Testis (tissue), 3 donors: ENCODE results near the gene RBM28. TPM values are rescaled to one million over a fixed set of nuclear protein-coding genes. Genes with fewer than 3 reads are reported as not detected.

Source experiments
- DNase-seq: peaks from one replicate; pipeline ENCODE4 v3.0.0-alpha.2; 2019
- H3K27ac ChIP-seq, 2 donors: fragments of 200-600 bp; sonication (generic); one replicate each; pipeline ENCODE4 v1.5.1; 2019
- H3K27me3 ChIP-seq: fragments of 200-600 bp; sonication (generic); one replicate; pipeline ENCODE4 v1.5.1; 2019
- H3K36me3 ChIP-seq: fragments of 200-600 bp; sonication (generic); one replicate; pipeline ENCODE4 v1.5.1; 2017; ENCODE audit warnings: low read depth; ENCODE audit errors: missing control alignments
- H3K4me1 ChIP-seq: fragments of 200-600 bp; sonication (generic); one replicate; pipeline ENCODE4 v1.5.1; 2019
- H3K4me3 ChIP-seq, 2 donors: fragments of 200-600 bp; sonication (generic); one replicate each; pipeline ENCODE4 v1.5.1; 2017 to 2019
- H3K9me3 ChIP-seq: fragments of 200-600 bp; sonication (generic); one replicate; pipeline ENCODE4 v1.5.1; 2017
- POLR2A ChIP-seq: fragments of 450-650 bp; IDR thresholded peaks from one replicate; pipeline ENCODE4 v1.6.1; 2017; ENCODE audit warnings: antibody characterized with exemption, mild to moderate bottlenecking, moderate library complexity
- WGBS, 2 donors: methylation state at CpG; one replicate each; pipeline ENCODE4 v1.1.5; 2018; 5-methylcytosine and 5-hydroxymethylcytosine counted together
- intact Hi-C: fragments of 100-400 bp; cut with DNase I; formaldehyde crosslinking; loops from one replicate; pipeline ENCODE4 v1.15.1; 2023; ENCODE audit warnings: low total_unique reads
- polyA plus RNA-seq: library from polyadenylated mRNA; stranded (reverse); fragments of 350-450 nt; fragmentation: Illumina TruSeq; extraction: RNeasy Lipid Tissue Mini Kit (QIAGEN cat#74804); gene quantifications from one replicate; pipeline ENCODE4 v1.2.3, GENCODE V29; 2014; ENCODE audit warnings: low read depth, low replicate concordance; ENCODE audit not compliant: insufficient read depth
- total RNA-seq, 2 donors: library from RNA; depleted of rRNA; stranded (reverse); fragments of >200 nt; gene quantifications; one replicate each; pipeline ENCODE4 v1.2.3, GENCODE V29; 2016
- TF ChIP-seq, protein P1 (sequence below), 3 experiments: fragments of 450-650 bp in 2 of 3; fragments of 200-600 bp in 1 of 3; sonication (generic) in 1 of 3; IDR thresholded peaks; one replicate each; pipeline ENCODE4 v1.5.1; 2016 to 2019; ENCODE audit warnings: antibody characterized with exemption in 3 of 3, mild to moderate bottlenecking in 2 of 3, moderate library complexity in 1 of 3

Gene RBM28
- total and polyA plus RNA-seq, 3 donors from 2014 or later: 25.7 to 58.3 (median 54.5) TPM

DNA sequence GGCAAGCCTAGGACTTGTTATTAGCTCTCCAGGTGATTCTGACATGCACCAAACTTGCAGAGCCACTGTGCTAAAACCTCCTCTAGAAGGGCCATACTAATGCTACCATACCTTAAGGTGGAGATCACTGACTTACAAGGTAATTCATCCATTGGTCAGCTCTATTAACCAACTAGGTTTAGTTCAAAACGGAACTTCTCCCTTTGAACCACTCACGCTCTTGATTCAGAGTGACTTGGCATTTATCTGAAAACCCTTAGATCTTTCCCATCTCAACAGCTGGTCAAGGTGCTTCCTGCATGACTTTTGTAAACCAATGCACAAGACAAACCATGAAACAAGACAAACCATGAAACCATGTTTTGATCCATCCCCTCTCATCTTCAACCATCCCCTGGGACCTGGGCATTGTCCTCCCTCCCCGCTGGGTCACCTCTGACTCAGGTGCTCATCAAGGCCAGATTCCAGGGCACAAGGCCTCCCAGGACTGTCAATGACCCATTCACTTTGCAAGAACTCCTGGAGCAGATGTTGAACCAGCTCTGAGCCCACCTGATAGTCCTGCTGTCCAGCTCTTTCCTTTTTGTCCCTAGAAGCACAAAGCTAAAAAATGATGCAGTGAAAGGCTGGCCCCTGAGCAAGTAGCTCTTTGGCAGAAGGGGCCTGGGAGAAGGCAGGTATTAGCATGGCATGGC, 47.3 kb upstream of the RBM28 start:
- WGBS, 2 donors: 92 to 94% methylated on average over 3 of the region's 3 CpGs
- no peak for DNase-seq
- no peaks in the 10 kb centered on the region for H3K36me3 ChIP-seq
- H3K9me3 ChIP-seq: no peaks in the 10 kb centered on the region
- intact Hi-C loops: no loop called here
- H3K4me3 ChIP-seq: no peak overlapping the region
- H3K27ac ChIP-seq: no peak overlapping the region
- TF ChIP-seq, protein P1, sequence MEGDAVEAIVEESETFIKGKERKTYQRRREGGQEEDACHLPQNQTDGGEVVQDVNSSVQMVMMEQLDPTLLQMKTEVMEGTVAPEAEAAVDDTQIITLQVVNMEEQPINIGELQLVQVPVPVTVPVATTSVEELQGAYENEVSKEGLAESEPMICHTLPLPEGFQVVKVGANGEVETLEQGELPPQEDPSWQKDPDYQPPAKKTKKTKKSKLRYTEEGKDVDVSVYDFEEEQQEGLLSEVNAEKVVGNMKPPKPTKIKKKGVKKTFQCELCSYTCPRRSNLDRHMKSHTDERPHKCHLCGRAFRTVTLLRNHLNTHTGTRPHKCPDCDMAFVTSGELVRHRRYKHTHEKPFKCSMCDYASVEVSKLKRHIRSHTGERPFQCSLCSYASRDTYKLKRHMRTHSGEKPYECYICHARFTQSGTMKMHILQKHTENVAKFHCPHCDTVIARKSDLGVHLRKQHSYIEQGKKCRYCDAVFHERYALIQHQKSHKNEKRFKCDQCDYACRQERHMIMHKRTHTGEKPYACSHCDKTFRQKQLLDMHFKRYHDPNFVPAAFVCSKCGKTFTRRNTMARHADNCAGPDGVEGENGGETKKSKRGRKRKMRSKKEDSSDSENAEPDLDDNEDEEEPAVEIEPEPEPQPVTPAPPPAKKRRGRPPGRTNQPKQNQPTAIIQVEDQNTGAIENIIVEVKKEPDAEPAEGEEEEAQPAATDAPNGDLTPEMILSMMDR (IDR thresholded peaks at IDR 0.05): no peak
- no peak for TF ChIP-seq POLR2A
- H3K4me1 ChIP-seq: peaks cover 3% of the 10 kb centered on the region
- no peaks in the 10 kb centered on the region for H3K27me3 ChIP-seq

DNA sequence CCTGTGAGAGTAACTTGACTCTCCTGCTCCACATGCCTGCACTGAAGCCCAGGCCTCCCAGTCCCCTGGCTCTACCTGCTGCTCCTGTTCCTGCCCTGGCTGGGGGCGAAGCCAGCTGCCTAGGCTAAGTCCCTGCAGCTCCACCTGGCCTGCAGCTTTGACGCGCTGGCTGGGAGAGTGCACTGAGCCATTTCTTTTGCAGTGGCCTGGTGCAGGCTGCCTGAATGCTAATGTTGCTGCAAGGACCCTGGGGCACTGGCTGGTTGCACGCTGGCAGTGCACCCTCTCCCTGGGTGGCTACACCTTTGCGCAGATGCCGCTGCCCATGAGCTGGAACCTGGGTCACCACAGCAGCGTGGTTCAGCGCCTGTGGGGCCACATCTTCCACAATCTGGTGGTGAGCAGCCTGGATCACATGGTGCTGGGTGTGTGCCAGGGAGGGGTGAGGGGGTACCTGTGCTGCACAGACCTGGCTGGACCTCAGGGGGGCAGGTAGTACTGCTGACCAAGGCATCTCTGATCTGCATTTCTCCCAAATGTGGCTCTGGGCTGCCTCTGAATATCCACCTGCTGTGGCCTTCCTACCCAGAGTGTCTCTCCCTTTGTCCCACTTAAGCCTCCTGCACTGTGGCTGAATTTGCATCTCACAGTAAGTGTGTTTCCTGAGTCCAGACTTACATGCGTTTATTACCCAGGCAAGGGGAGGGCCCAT, 46.1 kb upstream of the RBM28 start:
- H3K27ac ChIP-seq: no peak overlapping the region
- H3K36me3 ChIP-seq: no peaks in the 10 kb centered on the region
- H3K4me3 ChIP-seq: no peak overlapping the region
- no peaks in the 10 kb centered on the region for H3K9me3 ChIP-seq
- TF ChIP-seq, protein P1 (IDR thresholded peaks at IDR 0.05): no peak
- TF ChIP-seq POLR2A: no peak
- WGBS, 2 donors: 44 to 90% methylated on average over 1 to 9 of the region's 9 CpGs
- no peak for DNase-seq
- no peaks in the 10 kb centered on the region for H3K27me3 ChIP-seq
- H3K4me1 ChIP-seq: peaks cover 3% of the 10 kb centered on the region
- intact Hi-C loops: no loop called here

DNA sequence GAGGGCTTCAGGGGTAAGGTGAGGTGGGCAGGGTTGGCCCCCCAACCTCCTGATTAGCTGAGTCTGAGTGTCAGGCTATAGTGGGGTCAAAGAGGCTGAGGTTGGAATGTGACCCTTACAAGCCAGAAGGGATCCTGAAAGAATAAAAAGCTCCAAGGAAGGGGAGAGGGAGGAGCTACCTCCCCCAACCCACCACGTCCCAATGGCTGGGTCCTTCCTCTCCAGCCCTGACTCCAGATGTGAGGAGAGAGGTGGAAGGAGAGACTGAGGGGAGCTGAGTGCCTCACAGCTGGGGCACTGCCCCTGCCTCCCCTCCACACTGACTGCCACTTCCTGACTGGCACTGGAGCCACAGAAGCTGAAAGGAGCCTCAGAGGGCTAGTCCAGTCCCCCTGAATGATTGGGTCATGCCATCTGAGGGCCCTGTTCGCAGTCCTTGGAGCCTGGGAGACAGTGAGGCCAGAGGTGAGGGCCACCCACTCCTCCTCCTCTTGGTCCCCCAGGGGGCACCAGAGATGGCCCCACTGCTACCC, 45.4 kb upstream of the RBM28 start:
- no peaks in the 10 kb centered on the region for H3K36me3 ChIP-seq
- intact Hi-C loops: no loop called here
- TF ChIP-seq, protein P1 (IDR thresholded peaks at IDR 0.05): no peak
- no peak for TF ChIP-seq POLR2A
- WGBS, 2 donors: 38 to 60% methylated on average over 1 to 2 of the region's 2 CpGs
- peaks cover 3% of the 10 kb centered on the region for H3K4me1 ChIP-seq
- H3K27ac ChIP-seq: no peak overlapping the region
- H3K9me3 ChIP-seq: no peaks in the 10 kb centered on the region
- no peak overlapping the region for H3K4me3 ChIP-seq
- no peak for DNase-seq
- no peaks in the 10 kb centered on the region for H3K27me3 ChIP-seq

DNA sequence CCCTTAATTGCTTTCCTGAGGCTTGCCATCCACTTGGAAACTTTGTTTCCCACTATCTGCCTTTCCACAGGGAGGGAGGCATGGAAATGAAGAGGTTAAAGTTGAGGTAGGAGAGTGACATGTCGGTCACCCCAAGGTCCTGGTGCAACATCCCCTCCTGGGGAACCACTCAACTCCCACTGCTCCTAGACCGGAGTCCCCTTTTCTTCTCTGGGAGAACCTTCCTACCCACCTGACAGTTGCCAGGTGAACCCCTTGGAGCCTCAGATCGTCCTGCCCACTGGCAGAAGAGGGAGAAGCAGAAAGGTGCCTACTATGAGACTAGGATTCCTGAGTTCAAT, 44.4 kb upstream of the RBM28 start:
- H3K27me3 ChIP-seq: no peaks in the 10 kb centered on the region
- no peak for TF ChIP-seq POLR2A
- TF ChIP-seq, protein P1 (IDR thresholded peaks at IDR 0.05): no peak
- WGBS, 2 donors: 38 to 56% methylated on average over 3 of the region's 3 CpGs
- no peaks in the 10 kb centered on the region for H3K36me3 ChIP-seq
- intact Hi-C loops: no loop called here
- H3K4me1 ChIP-seq: peaks cover 3% of the 10 kb centered on the region
- DNase-seq: no peak
- no peak overlapping the region for H3K4me3 ChIP-seq
- no peaks in the 10 kb centered on the region for H3K9me3 ChIP-seq
- no peak overlapping the region for H3K27ac ChIP-seq
